Skin epidermis (tissue), 12 donors: ENCODE measurements around the gene KCNMB1.
A peak's percentile ranks its signal among the peaks of the same experiment; 100 is the strongest.

ENCODE experiments used
- H3K27ac ChIP-seq, 21 experiments: fragments of 200-600 bp; sonication (generic) in 11 of 21; one replicate each; pipeline ENCODE4 v1.5.0; 2020; ENCODE audit warnings: mild to moderate bottlenecking in 3 of 21, inconsistent platforms in 2 of 21, moderate library complexity in 2 of 21
- H3K4me3 ChIP-seq, 7 experiments: fragments of 200-600 bp; sonication (generic) in 2 of 7; one replicate each; pipeline ENCODE4 v1.5.0; 2020; ENCODE audit warnings: inconsistent platforms in 2 of 7, mild to moderate bottlenecking in 2 of 7, moderate library complexity in 1 of 7

Gene KCNMB1

DNA sequence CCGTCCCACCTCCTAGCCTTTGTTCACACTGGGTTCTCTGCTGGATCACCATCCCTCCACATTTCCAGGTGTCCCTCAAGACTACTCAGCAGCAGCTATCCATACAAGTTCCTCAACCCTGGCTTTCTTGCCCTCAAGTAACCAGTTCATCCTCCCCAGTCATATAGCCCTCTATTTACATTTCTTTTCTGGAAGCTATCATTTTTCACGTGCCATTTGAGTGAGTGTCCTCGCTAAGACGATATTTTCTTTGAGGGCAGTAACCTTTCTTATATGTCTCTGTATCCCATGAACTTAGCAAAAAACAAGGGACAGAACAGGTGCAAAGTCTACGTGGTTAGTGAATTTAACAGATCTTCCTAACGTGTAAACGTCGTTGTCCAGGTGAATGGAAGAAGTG is 29.6 kb upstream of the KCNMB1 start:
- Histone ChIP-seq H3K4me3 (no peak overlapping the region), H3K27ac (no peak overlapping the region)

DNA sequence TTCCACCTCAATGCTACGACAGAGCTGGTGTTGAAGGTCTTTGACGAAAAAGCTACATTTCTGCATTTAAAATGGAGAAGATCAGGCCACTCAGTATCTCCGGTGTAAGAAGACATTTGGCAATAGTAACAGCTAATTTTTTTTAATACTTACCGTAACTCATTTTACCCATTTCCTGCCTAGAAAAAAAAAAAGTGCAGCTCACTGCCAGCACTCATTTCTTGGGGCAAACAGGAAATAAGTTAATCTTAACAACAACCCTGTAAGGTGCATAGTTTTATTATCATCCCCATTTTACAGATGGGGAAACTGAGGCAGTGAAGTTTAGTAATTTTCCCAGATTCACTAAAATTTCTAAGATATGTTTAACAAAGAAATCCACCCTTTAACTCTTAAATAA is 27.4 kb upstream of the KCNMB1 start:
- Histone ChIP-seq H3K4me3 (no peak overlapping the region), H3K27ac (peak overlapping the region in 3 of 21 experiments; percentile 8 to 80 (median 68))

DNA sequence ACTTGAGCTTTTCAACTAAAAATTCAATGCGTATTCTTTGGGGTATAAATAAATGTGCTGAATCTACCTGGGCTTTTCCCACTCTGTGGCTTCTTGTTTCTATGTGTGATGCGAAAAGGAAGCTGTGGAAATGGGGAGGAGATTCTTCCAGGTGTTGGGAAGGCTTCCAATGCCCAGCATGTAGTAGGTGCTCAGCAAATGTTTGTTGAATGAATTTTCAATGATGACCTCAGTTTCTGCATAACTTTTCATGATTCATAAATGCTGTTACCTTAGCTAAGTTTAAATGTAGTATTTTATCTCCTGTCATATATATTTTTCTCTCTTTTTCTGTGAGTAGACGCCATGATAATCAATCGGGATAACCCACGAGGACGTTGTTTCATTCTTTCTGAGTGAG is 25.6 kb upstream of the KCNMB1 start:
- no peak overlapping the region for H3K4me3 ChIP-seq

DNA sequence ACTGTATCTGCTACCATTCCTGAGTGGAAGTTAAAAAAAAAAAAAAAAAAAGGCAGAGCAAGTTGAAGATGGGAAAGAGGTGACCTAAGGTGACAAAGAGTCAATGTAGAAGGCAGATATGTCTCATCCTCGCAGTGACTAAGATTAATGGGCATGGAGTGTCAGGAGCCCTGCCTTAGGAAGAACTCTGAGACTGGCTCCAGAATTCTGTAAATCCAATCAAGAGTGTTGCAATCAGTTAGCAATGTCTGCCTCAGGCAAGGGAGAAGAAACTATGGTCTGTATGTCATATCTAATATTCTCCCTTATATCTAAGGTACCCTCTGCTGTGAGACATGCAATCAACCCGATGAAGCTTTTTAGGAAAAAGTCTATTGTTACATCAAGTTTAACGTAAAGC is 24.7 kb upstream of the KCNMB1 start:
- Histone ChIP-seq H3K4me3 (no peak overlapping the region), H3K27ac (no peak overlapping the region)

More for the DNA sequence above, 25.6 kb upstream of the KCNMB1 start:
- H3K27ac ChIP-seq = no peak overlapping the region

DNA sequence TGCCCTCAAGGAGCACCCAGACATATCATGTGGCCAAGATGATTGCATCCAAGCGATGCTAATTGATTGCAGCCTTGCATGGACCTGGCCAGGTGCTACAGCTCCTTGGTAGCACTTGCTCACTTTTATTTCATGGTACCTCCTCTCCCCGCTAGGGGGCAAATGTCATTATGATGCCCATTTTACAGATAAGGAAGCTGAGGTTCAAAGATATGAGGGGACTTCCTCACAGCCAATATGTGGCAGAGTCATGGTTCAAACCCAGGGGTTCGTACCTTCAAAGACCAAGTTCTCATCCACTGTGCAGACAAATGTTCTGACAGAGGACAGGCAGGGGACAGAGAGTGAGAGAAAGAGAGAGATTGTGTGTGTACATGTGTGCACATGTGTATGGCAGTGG is 21.9 kb upstream of the KCNMB1 start:
- no peak overlapping the region for H3K4me3 ChIP-seq
- no peak overlapping the region for H3K27ac ChIP-seq

DNA sequence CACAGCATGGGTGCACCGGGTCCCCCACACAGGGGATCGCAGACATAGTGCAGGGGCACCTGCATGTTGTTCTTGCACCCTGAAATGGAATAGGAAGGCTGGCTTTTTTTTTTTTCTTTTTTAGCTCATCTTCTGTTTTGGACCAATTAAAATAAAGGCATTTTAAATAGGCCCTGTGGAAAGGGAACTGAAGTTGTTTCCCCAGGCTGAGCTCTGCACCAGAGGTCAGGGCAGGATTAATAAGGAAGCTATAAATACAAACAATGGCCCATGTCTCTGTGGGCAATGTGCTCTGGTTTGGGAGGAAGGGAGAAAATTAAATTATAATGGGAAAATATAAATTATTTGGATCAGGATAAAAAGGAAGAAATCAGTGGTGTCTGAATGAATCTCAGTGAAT is 21.2 kb upstream of the KCNMB1 start:
- Histone ChIP-seq H3K4me3 (no peak overlapping the region), H3K27ac (no peak overlapping the region)

DNA sequence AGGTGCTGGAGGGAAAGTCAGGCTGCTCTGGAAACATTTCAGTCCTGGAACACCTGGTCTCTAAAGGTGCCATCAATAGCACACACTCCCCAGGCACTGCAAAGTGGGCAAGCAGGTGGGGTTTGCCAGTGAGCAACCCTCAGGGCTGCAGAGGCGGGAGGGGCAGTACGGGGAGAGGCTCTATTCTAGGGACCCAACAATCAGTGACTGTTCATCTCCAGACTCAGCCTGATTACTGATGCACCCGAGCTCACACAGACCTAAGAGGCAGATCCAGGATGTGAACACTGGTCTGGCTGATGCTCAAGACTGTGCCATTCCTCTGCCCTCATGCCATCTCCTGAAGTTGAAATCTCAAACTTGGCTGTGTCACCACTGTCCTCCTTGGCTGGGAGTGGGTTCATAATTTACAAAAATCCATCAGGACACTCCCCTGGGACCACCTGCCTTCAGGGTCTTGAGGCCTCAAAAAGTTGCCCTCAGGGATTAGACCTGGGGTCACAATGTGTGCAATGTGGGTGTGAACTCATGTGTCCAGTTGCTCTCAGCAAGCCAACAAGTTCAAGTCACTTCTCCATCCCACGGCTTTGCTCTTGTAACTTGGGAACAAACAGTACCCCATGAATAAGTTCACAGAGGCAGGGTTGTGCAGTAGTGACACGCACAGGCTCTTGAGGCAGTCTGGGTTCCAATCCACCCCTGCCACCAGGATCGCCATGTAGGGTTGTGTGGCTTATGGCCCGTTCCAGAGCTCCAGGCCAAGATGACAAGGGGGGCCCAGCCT is 19.9 kb upstream of the KCNMB1 start:
- Histone ChIP-seq H3K27ac (no peak overlapping the region), H3K4me3 (no peak overlapping the region)

DNA sequence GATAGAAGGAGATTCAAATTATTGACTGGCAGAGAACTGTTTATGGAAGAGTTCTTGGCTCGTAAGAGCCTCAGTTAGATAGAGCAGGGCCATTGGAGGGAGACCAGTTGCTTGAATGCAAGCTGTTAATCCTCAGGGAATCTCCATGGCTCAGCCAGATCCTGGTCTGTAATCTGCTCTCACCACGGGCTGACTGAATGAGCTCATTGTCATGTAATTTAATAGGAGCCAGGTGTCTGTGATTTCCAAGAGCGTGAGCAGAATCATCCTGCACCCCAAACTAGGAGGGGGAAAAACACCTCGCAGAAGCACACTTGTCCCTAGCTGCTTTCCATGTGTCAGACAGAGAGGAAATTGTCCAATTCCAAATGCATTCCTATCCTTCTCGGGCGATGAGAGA is 19.1 kb upstream of the KCNMB1 start:
- Histone ChIP-seq H3K27ac (no peak overlapping the region), H3K4me3 (no peak overlapping the region)

DNA sequence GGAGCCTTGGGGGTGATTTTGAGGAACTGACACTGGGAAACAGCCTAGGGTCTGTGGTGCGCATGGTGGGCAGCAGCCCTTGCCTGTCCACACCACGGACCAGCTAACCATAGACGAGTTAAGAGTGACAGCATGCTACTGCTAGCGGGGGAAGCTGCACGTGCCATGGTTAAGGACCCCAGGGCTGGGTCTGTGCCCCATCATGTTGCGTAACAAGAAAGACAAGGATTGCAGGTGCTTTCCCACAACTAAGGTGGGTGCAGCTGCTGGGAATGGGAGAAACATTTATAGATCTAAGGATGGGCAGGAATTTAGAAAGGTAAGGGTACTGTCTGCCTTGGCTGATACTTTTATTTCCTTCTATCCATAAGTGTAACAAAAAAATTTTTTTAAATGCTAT is 17.9 kb upstream of the KCNMB1 start:
- Histone ChIP-seq H3K27ac (no peak overlapping the region), H3K4me3 (no peak overlapping the region)

DNA sequence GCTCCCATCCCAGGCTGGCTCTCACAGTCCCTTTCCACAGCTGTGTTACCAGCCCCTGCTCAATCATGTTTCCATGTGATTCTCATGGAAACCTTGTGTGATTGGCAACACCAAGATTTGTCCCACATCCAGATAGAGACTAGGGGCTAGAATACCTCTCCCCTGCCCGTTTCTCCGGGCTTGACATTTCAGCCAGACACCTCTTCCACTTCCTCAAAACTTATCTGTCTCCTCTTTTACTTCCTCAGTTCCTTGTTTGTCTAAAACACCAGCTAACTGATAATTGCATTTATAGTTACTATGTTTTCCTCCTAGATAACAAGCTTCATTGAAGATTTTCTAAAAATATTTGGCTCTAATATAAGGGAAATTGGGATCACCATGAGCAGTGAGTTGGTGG is 16.6 kb upstream of the KCNMB1 start:
- Histone ChIP-seq H3K27ac (no peak overlapping the region), H3K4me3 (no peak overlapping the region)

DNA sequence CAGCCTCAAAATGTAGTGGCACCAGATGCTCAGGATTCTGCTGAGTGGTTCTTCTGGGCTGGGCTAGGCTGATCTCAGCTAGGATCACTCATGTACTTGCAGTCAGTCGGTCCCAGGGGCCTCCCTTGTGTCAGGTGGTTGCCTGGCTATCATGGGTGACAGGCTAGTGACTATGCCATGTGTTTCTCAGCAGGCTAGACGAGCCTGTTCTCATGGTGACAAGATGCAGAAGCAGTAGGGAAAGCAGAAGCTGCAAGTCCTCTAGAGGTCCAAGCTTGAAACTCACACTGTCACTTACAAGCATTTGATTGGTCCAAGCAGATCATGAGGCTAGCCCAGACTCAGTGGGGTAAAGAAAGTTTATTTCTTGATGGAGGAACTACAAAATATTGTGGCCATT is 15.2 kb upstream of the KCNMB1 start:
- no peak overlapping the region for H3K4me3 ChIP-seq
- H3K27ac ChIP-seq = no peak overlapping the region

DNA sequence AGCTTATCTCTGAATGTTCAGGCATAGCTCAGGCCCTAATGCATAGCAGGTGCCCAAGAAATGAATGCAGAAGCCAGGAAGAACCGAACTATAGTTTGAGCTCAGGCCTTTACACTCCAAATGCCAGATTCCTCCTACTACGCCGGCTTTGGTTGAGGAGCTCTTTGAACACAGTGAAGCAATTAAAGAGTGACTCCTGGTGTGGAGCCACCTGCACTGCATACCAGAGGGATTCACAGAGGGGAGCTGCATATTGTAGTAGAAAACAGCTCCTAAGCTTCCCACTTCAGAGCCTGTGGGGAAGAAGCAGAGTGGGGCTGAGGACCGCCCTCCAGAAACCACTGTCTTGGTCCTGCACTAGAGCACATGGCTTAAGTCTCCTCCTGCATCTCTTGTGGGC is 14.5 kb upstream of the KCNMB1 start:
- Histone ChIP-seq H3K27ac (no peak overlapping the region), H3K4me3 (no peak overlapping the region)

DNA sequence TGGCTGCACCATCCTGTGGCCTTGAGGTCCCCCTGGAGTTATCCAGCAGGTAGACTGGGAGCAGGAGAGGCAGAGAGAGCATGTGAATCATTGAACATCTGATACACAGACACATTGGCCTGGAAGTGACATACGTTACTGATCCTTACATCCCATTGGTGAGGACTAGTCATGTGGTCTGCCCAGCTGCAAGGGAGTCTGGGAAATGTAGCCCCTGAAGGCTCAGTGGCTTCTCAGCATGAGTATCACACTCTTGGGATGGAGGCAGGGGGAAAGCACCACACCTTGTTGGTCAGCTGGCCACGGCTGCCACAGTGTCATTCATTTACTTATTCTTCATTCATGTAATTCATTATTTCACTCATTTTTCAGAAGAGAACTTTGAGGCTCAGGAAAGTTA is 13.3 kb upstream of the KCNMB1 start:
- Histone ChIP-seq H3K27ac (no peak overlapping the region), H3K4me3 (no peak overlapping the region)

DNA sequence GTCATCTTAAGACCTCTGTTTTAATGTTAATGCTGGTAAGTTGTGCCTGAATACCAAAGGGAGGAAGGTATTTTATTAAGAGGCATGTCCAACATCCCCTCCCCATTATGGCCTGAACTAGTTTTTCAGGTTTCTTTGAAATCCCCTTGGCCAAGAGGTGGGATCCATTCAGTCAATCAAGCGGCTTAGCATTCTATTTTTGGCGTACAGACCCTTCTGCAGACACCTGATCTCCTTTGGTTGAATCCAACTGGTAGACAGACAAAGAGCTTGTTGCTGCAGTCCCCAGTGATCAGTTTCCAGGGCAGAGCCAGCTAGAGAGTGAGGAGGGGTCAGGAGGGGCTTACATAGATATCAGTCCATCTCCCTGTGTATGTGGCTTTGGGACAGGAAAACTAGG is 7.9 kb upstream of the KCNMB1 start:
- Histone ChIP-seq H3K27ac (no peak overlapping the region), H3K4me3 (no peak overlapping the region)

DNA sequence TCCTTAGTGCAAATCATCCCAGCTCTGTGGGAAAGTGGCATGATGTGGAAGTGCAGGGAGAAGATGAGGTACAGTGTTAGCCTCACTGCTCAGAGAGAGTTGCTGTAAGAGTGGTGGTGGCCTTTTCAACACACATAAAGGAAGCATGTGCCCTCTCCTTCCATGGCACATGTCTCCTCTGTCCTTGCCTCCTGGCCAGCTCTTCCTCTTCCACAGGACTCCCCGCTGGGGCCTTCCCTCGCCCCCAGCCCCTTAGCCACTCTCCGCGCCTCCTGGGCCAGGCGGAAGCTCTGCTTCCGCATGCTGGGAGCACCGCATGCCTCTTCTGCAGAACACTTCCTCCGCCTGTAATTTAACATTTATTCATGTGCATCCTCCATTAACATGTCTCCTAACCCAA is 4.8 kb upstream of the KCNMB1 start:
- Histone ChIP-seq H3K4me3 (no peak overlapping the region), H3K27ac (peak overlapping the region in 2 of 21 experiments; percentile 16 to 53)

DNA sequence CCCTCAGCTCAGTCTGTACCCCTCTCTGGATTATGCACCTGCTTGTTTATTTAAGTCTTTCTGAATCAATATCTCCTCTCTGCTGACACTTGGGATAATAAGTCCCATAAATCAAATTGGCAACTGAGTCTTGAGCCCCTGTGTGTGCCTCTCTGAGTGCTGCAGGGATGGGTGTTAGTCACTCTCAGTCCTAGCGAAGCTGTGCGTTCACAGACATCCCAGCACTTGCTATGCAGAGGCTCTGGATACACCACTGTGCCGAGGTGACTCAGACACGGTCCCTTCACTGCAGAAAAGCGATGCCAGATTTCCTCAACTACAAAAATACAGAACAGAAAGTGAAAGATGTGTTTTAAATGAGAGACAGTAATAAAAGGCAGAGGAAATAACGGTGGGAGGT is 4.1 kb upstream of the KCNMB1 start:
- no peak overlapping the region for H3K4me3 ChIP-seq
- peak overlapping the region in 1 of 21 experiments; percentile 53 for H3K27ac ChIP-seq

DNA sequence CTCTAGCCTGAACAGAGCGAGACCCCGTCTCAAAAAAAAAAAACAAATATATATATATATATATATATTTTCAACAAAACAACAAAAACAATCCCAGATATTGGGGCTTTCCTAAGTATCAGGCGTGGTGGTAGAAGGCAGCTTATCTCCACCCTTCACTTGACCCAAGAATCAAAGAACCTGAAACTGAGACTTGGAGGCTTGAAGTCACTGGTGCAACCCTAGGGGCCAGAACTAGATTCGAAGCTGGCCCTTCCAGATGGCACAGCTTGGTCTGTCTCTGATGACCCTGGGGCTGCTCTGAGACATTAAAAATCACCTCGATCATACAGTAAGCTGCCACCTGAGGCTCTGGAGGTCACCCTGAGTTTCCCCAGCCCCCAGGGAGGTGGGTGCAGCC is 1.3 kb upstream of the KCNMB1 start:
- H3K27ac ChIP-seq = no peak overlapping the region
- no peak overlapping the region for H3K4me3 ChIP-seq

DNA sequence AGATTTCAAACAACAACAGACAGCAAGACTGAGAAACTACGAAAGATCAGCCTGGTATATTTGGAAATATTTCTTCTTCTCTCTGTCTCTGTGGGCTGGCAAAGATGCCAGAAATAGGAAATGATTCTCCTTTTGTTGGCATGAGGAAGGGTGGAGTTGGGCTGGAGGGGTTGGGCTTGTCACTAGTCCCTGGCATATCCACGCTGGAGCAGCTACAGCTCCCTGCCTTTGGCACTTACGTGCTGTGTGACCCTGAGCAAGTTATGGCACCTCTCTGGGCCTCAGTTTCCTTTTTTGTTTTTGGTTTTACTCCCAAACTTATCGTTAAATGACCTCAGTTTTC is 354 bp upstream of the KCNMB1 start:
- H3K4me3 ChIP-seq = peak overlapping the region; percentile 3 to 33 (median 18)
- H3K27ac ChIP-seq = peak overlapping the region in 14 of 21 experiments; percentile 29 to 74 (median 44)

DNA sequence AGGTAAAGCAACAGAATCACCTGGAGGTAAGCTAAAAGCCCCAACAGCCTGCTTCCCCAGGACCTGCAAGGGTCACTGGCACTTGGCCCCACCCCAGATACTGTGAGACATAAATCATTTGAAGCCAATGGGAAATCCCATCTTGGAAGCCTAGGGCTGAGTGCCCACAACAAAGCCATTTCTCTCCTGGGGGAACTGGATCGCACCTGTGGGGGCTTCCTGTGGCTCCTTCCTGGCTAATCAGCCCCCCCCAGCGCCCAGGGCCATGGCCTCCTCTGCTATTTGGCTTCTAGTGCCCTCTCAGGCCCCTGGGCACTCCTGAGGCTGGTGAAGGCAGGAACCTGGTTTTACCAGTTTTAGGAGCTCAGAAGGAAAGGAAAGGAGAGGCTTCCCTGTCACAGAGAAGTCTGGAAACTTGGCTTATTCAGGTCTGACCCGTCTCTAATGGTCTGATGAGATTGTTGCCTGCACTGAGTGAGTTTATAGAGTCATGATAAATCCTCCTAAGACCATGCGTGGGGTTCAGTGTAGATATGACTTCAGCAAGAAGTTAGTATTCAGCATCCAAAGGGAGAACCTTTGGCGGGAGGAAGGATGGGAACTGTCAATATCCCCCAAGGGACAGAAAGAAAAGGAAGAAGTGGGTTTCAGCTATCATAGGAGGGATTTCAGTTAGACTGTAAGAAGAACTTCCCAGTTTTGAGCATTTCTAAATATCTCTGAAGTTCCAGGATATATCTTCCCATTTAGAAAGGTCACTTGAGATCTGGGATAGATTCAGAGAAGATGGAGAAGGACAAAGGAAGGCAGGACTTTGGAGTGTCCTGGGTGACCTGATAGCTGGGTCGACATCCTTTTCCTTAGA is 1.2 kb downstream of the KCNMB1 start:
- Histone ChIP-seq H3K4me3 (peak overlapping the region in 2 of 7 experiments; percentile 18 to 32), H3K27ac (peak overlapping the region in 4 of 21 experiments; percentile 3 to 39 (median 32))

DNA sequence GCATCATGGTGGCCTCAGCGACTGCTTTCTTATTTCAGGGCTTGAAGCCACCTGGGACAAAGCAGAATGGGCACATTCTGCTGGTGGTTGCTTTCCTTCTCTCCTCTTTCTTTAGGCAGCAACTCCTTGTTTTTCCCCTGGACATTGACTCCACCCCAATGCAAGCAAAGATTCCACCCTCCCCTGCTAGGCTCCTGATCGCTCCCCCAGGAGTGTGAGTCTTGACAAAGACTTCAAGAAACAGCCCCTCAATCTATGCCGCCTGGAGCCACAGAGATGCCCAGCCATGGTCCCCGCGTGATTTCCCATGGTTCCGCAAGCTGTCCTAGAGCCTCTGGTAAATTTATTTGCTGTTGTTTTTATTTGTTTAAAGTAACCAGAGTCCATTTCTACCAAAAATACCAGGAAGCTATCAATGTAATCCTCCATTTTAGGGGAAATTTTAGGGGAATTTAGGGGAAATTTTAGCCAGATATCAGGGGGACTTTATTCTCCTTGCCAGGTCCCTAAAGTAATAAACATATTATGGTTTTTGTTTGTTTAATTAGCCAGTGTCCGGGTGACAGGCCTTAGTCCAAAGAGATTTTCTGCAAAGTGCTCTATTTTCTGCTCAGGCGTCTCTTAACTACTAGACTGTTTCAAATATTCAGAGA is 2.3 kb downstream of the KCNMB1 start:
- H3K4me3 ChIP-seq = no peak overlapping the region
- H3K27ac ChIP-seq = no peak overlapping the region

DNA sequence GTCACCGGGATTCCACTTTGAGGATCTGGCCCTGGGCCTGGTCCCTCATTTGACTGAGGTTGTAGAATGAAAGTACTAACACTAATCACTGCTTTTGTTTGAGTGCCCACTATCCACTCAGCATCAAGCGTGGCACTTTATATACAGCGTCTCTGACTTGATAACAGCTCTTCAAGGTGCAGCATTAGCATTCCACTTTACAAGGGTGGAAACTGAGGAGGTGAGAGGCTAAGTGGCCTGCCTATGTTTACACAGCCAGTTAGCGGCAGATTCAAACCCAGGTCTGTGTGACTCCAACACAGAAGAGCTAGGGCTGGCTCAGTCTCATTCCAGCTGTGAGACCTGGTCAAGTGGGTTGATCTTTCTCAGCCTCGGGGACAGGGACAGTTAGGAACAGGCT is 5.9 kb downstream of the KCNMB1 start:
- H3K4me3 ChIP-seq = no peak overlapping the region
- H3K27ac ChIP-seq = no peak overlapping the region
